Skin of body (tissue), 2 donors: Measurements from ENCODE around the gene CAP1. TPM values are rescaled to one million over a fixed set of nuclear protein-coding genes. Genes with fewer than 3 reads are reported as not detected.

Experiments
- DNase-seq: peaks from one replicate; lab custom pipeline; 2025; lab: John Stamatoyannopoulos, UW
- total RNA-seq: library from RNA; depleted of rRNA; stranded (reverse); fragments of >200 nt; gene quantifications from one replicate; pipeline ENCODE4 v1.2.3, GENCODE V29; 2014

CAP1 gene
- total RNA-seq, 1 donor from 2014 or later, result 141 TPM

DNA sequence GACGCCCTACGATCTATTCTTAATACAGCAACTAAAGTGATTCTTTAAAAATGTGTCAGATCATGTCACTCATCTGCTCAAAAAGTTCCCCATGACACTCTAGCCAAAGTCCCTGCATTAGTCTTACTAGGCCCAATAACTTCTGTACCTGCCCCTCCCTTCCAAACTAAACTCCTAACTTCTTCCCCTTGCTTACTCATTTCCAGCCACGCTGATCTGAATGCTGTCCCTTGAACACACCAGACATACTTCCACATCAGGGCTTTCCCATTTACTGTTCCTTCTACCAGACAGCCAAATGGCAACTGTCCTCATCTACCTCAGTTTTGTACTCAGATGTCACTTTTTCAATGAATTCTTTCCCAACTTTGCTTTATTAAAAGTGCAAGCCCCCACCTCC is 55.3 kb downstream of the CAP1 start:
- no peak for DNase-seq

DNA sequence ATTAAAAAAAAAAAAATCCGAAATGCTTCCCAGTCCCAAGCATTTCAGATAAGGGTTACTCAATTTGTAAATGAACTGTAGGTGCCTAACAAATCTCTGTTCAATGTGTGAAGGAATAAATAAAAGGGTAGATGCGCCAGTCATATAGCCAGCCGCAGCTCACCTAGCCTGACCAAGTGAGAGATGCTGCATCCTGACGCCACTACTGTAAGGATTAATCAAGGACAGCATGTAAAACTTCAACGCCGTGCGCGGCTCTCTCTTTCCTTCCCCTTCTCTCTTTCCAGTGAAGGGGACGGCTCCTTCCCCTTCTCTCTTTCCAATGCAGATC is 56.1 kb downstream of the CAP1 start:
- DNase-seq, result no peak

DNA sequence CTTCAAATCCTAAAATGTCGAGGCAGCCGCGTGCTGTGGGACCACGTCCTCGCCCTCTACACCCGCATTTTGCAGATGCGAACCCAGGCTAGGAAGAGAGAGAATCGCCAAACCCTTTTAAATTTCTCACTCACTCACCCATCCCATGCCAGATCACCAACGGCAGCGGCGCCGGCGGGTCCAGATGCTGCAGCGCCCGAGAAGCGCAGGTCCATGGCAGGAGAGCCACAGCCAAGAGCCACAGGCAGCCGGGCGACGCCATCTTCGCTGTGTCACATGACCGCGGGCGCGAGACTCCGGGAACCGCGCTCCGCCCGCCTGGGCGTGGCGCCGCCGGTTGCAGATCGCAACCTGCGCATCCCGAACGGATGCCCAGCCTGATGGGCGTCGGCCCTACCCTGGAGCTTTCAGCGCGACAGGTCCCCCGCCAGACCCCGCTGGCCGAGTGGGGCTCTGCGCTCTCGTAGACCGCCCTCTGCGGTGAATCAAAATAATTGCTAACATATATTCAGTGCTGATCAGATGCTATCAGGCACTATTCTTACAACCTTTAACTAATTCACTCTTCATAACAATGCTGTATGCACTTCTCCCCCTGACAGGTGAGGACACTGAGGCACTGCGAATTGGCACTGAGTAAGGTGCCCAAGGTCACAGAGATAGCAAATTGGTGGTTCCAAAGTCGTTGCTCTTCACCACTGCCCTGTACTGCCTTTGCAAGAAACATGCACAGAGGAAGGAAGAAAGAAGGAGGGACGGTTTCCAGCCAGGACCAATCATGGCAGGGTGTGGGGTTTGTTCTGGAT is 56.7 kb downstream of the CAP1 start, which contains the start of gene PPT1:
PPT1 (minus strand) TSS at position 276 of the 806 bp plus-strand sequence; CDS start at position 262, 14 bp downstream.
- peak; percentile 11 for DNase-seq

DNA sequence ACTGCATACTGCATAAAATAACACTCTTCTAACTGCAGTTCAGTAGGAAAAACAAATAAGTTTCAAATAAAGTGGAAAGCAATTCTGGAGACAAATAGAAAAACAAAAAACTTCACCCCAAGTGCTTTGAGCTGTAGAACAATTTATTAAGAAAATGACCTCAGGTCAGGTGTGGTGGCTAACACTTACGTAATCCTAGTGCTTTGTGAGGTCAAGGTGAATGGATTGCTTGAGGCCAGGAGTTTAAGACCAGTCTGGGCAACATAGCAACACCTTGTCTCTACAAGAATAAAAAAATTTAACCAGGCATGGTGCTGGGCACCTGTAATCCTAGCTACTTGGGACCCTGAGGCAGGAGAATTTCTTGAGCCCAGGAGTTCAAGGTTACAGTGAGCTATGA is 61.5 kb downstream of the CAP1 start:
- DNase-seq, result no peak

DNA sequence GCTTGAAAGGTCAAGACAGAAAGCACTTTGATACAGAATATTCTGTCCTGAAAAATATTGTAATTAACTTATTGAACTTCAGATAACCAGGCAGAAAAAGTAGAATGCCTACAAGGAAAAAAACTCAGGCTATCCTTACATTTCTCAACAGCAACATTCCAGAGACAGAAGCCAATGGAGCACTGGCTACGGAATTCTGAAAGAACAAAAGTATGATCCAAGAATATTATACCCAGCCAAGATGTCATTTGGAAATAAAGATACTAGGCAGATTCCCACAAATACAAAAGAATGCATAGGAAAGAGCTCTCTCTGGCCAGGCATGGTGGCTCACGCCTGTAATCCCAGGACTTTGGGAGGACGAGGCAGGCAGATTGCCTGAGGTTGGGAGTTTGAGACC is 62.4 kb downstream of the CAP1 start:
- no peak for DNase-seq

DNA sequence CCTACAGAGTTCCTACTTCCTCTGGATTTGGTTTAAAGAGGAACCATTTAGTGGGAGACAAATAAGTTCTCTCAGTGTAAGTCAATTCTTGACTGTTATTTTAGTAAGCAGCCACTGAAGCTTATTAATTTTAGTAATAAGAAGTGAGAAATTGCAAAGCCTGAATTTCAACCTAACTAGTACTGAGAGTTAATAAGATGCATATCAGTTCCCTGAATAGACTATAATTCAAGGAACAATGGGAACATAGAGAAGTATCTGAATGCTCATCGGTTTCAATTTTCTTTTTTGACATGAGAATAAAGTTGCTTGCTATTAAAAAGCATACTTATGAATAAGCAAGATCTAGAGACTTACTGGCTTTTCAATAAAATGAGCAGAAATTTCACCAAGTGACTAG is 64.5 kb downstream of the CAP1 start:
- DNase-seq, result no peak

DNA sequence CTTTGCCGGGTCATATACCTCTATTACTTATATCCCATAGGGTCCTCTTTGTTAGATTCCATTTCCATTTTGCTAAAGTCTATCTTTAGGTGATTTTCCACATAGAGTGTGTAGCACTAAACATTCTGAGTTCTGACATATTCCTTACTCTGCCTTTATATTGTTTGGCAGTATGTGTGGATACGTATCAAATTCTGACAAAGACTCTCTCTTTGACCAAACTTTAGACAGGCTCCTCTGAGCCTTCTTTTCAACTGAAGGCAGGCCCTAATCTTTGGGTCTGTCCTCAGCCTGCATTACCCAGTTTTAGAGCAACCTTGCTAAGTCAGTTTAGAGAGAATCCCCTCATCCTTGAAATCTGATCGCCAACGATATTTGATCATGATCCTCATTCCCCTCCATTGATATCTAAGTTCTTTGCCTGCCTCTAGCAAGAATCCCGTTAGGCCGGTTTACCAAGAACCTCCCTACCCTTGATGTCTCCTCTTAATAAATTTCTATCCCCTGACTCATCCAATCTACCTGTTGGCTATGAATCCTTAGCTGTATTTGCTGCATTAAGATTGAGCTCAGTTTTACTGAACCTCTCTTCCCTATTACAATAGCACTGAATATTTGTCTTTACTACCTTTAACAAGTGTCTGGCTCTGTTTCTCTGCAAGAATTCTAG is 66.9 kb downstream of the CAP1 start:
- no peak for DNase-seq

DNA sequence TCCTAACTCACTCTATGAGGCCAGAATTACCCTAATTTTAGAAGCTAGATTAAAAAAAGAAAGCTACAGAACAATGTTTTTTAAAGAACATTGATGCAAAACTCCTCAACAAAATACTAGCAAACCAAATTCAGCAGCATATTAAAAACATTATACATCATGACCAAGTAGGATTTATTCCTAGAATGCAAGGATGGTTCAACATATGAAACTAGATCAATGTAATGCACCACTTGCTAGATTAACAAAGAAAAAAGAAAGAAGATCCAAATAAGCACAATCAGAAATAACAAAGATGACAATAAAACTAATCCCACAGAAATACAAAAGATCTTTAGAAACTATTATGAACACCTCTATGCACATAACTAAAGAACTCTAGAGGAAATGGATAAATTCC is 69.9 kb downstream of the CAP1 start:
- no peak for DNase-seq

DNA sequence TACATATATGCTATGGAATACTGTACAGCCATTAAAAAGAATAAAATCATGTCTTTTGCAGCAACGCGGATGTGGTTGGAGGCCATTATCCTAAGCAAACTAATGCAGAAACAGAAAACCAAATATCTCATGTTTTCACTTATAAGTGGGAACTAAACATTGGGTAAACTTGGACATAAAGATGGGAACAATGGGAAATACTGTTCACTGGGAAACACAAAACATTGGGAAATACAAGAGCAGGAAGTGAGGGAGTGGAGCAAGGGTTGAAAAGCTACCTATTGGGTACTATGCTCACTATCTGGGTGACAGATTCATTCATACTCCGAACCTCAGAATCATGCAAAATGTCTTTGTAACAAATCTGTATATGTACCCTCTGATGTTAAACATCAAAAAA is 73.9 kb downstream of the CAP1 start:
- DNase-seq, result no peak

DNA sequence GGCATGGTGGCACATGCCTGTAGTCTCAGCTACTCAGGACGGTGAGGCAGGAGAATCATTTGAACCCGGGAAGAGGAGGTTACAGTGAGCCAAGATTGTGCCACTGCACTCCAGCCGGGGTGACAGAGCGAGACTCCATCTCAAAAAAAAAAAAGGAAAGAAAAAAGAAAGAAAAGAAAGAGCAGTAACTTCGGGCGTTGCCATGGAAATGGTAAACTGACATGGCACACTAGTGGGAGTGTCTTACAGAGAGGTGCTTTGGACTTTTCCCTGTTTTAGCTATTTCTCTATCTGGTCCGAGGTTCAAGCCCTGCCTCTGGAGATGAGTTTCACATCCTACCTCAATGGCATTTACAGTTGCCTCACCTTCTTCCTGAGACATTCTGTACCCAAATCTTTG is 79.6 kb downstream of the CAP1 start:
- DNase-seq, result no peak

Other genes starting within 250 kb of the CAP1 start
- gene TRIT1, start 157.2 kb upstream of the CAP1 start, total RNA-seq, result 28.3 TPM
- 9.6 TPM for gene MYCL, start 138.8 kb upstream of the CAP1 start, total RNA-seq
- 16.2 TPM for gene MFSD2A, start 85.6 kb upstream of the CAP1 start, total RNA-seq
- gene PPT1, start 56.5 kb downstream of the CAP1 start, total RNA-seq, result 47.3 TPM
- 47.1 TPM for gene RLF, start 120.7 kb downstream of the CAP1 start, total RNA-seq
- gene TMCO2, start 207.2 kb downstream of the CAP1 start, total RNA-seq, result not detected
- gene ZMPSTE24, start 217.5 kb downstream of the CAP1 start, total RNA-seq, result 36.4 TPM